Osteocyte (in vitro differentiated cells): ENCODE measurements around the gene TMA7. TPM values are rescaled to one million over a fixed set of nuclear protein-coding genes. Genes with fewer than 3 reads are reported as not detected.
"Not testable (repeated sequence)": the region's sequence is repeated elsewhere in the genome, so short reads cannot be mapped to it uniquely, and the experiment has no call there.

Experiments used
- DNase-seq: peaks from one replicate; pipeline ENCODE4 v3.0.0; 2021; ENCODE audit warnings: mixed read lengths; ENCODE audit not compliant: unreplicated experiment; ENCODE audit errors: extremely low spot score
- H3K27ac Mint-ChIP-seq: one replicate; pipeline ENCODE4 v1.8.0; 2021; ENCODE audit warnings: mild to moderate bottlenecking, mixed read lengths; ENCODE audit not compliant: unreplicated experiment
- H3K27me3 Mint-ChIP-seq: one replicate; pipeline ENCODE4 v1.8.0; 2021; ENCODE audit warnings: mixed read lengths; ENCODE audit not compliant: unreplicated experiment
- H3K36me3 Mint-ChIP-seq: one replicate; pipeline ENCODE4 v1.8.0; 2021; ENCODE audit warnings: mixed read lengths; ENCODE audit not compliant: unreplicated experiment
- H3K4me1 Mint-ChIP-seq: one replicate; pipeline ENCODE4 v1.8.0; 2021; ENCODE audit warnings: mixed read lengths; ENCODE audit not compliant: unreplicated experiment
- H3K4me3 Mint-ChIP-seq: one replicate; pipeline ENCODE4 v1.8.0; 2021; ENCODE audit warnings: mild to moderate bottlenecking, moderate library complexity, mixed read lengths; ENCODE audit not compliant: unreplicated experiment
- H3K9me3 Mint-ChIP-seq: one replicate; pipeline ENCODE4 v1.8.0; 2021; ENCODE audit warnings: mixed read lengths; ENCODE audit not compliant: unreplicated experiment
- CTCF ChIP-seq: fragments of 200-600 bp; sonication (generic); IDR thresholded peaks from 2 replicates; pipeline ENCODE4 v1.5.0; 2021; ENCODE audit warnings: antibody characterized with exemption, mild to moderate bottlenecking, moderate library complexity
- total RNA-seq: library from RNA; stranded (reverse); gene quantifications from 2 replicates; pipeline ENCODE4 v1.2.1, GENCODE V29; 2021

The TMA7 gene
- total RNA-seq, 1 donor from 2014 or later = 198 TPM

GRCh38 chr3:48459331-48459730 lies 19.3 kb downstream of the TMA7 start:
- no peak for TF ChIP-seq CTCF
- peaks cover 18% of the 10 kb centered on the region for H3K36me3 Mint-ChIP-seq
- H3K4me1 Mint-ChIP-seq = no peaks in the 10 kb centered on the region
- no peaks in the 10 kb centered on the region for H3K27me3 Mint-ChIP-seq
- H3K27ac Mint-ChIP-seq = no peak overlapping the region
- no peak for DNase-seq
- H3K4me3 Mint-ChIP-seq = no peak overlapping the region
- no peaks in the 10 kb centered on the region for H3K9me3 Mint-ChIP-seq

GRCh38 chr3:48459773-48460516 lies 19.9 kb downstream of the TMA7 start:
- H3K4me3 Mint-ChIP-seq = no peak overlapping the region
- H3K4me1 Mint-ChIP-seq = no peaks in the 10 kb centered on the region
- H3K9me3 Mint-ChIP-seq = no peaks in the 10 kb centered on the region
- H3K36me3 Mint-ChIP-seq = peaks cover 14% of the 10 kb centered on the region
- no peak for DNase-seq
- H3K27ac Mint-ChIP-seq = no peak overlapping the region
- no peak for TF ChIP-seq CTCF
- no peaks in the 10 kb centered on the region for H3K27me3 Mint-ChIP-seq

- peaks cover 11% of the 10 kb centered on the region for H3K36me3 Mint-ChIP-seq
- no peak for DNase-seq
- H3K4me1 Mint-ChIP-seq = peaks cover 5% of the 10 kb centered on the region
- H3K27ac Mint-ChIP-seq = no peak overlapping the region
- TF ChIP-seq CTCF = no peak
- H3K27me3 Mint-ChIP-seq = no peaks in the 10 kb centered on the region
- no peak overlapping the region for H3K4me3 Mint-ChIP-seq
- no peaks in the 10 kb centered on the region for H3K9me3 Mint-ChIP-seq
Observed at GRCh38 chr3:48460517-48460902, 20.5 kb downstream of the TMA7 start.

GRCh38 chr3:48461767-48462166 lies 21.7 kb downstream of the TMA7 start:
- H3K27ac Mint-ChIP-seq, H3K27me3 Mint-ChIP-seq, H3K4me3 Mint-ChIP-seq, DNase-seq, H3K9me3 Mint-ChIP-seq, H3K36me3 Mint-ChIP-seq: not testable (repeated sequence)
- peaks cover 16% of the 10 kb centered on the region for H3K4me1 Mint-ChIP-seq

- H3K27me3 Mint-ChIP-seq = no peaks in the 10 kb centered on the region
Observed at GRCh38 chr3:48463703-48464102, 23.6 kb downstream of the TMA7 start.

More at GRCh38 chr3:48463703-48464102, 23.6 kb downstream of the TMA7 start:
- Mint-ChIP-seq H3K36me3 (peaks cover 15% of the 10 kb centered on the region), H3K4me3 (no peak overlapping the region), H3K4me1 (peaks cover 26% of the 10 kb centered on the region), H3K9me3 (no peaks in the 10 kb centered on the region), H3K27ac (peak overlapping the region; percentile 52)
- TF ChIP-seq CTCF = no peak
- DNase-seq = no peak
